HG03066 (cell line): Measurements from ENCODE around the gene GNA12.
"Not testable (repeated sequence)": the region's sequence is repeated elsewhere in the genome, so short reads cannot be mapped to it uniquely, and the experiment has no call there.

Experiments used
- ATAC-seq: cut with Tn5 transposase; IDR thresholded peaks from one replicate; pipeline ENCODE4 v1.9.1; 2021; ENCODE audit warnings: low read depth; ENCODE audit not compliant: unreplicated experiment

Gene GNA12

DNA sequence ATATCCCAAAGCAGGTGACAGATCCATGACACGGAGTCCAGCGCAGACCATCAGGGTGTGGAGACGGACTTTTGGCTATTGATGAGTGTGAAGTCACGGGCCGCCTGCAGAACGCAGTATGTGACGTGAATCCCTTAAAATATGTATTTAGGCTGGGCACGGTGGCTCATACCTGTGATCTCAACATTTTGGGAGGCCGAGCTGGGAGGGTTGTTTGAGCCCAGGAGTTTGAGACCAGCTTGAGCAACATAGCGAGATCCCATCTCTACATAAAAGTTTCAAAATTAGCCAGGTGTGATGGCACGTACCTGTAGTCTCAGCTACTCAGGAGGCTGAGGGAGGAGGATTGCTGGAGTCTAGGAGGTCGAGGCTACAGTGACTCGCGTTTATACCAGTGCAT lies 158.0 kb downstream of the GNA12 start:
- ATAC-seq, result no peak

DNA sequence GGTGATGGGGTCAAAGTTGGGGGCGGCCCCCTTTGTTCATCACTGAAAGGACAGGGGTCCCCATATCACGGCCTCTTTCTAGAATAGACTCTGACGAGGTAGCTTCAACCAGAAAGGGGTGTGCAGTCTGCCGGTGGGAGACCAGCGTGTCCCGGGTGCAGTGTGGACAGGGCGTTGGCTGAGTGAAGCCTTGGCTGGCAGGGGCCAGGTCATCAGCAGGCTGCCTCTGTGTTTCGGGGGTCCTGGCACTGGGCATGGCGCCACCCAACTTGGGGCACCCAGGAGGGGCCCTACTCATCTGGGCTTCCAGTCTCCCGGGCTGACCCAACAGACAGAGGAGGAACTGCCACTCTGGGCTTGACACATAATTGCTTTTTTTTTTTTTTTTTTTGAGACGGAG lies 159.6 kb downstream of the GNA12 start:
- ATAC-seq, result no peak

DNA sequence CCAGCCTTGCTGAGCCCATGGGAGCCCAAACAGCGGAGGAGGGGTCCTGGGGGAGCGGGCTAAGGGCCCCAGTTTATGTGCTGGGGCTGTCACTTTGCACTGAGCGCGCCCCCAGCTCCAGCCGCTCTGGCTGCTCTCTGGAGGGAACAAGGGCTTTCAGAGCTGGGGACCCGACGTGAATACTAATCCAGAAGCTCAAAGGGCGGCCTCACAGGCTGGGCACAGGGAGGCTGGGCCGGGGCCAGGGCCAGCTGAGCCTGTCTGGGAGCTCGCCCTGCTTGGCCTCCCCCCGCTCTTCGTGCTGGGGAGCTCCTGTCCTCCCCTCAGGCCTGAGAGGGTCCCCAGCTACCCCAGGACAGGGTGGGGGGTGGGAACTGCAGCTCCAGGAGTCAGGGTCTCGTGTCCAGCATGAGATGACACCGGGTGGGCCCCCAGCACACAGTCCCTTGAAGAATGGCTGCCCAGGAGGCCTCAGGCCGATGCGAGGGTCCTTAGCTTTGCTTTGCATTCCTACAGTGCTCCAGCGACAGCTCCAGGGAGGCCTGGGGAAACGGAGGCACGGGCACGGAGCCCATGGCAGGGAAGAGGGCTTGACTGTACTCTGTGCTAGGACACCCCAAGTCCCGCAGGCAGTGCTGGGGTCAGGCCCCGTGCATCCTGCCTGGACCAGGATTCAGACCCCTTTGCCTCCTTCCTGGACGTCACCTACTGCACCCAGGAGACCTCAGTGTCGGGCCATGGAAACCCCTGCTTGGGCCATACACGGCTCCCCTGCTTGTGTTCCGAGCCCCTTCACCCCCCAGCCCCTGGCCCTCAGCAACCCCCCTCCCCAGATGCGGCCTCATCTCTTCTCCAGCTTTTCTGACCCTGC lies 161.9 kb downstream of the GNA12 start:
- ATAC-seq, result no peak

DNA sequence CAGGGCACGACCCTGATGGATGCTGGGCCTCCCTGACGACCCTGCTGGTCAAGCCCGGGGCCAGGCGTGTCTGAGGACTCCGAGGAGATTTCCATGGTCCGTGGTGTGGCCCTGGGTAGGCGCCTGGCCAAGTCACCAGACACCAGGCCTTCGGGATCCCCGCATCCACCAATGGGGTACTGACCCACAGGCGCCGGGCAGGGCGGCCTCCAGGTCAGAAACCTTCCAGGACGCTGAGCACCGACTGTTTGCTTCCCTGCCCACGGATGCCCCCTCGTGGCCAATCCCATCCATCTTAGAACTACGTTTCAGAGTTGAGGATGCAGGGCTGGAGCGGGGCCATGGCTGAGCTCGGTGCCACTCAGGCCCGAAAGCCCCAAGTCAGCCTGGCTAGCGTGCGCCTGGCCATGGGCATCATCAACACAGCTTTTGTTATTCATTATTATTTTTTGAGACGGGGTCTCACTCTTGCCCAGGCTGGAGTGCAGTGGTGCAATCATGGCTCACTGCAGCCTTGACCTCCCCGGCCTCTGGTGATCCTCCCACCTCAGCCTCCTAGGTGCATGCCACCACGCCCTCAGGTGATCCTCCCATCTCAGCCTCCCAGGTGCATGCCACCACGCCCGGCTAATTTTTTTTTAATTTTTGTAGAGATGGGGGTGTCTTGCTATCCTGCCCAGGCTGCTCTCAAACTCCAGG lies 163.2 kb downstream of the GNA12 start:
- no peak for ATAC-seq

DNA sequence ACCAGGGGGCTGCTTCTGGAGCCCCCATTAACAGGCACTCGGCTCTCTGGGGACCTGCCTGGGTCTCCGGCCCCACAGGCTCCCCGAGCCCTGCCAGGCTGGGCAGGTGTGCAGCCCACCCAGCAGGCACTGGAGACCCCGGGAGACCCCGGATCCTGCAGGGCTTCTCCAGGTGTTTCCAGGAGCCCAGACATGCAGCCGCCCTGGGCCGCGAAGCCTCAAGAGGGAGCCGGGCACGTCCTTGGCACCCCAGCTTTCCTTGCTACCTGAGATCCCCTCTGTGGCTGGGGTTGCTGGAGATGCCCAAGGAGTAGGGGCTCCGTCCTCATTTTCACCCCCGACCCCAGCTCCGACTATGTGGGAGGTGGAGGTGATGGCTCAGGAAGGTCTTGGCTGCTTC lies 163.9 kb downstream of the GNA12 start:
- ATAC-seq, result no peak

DNA sequence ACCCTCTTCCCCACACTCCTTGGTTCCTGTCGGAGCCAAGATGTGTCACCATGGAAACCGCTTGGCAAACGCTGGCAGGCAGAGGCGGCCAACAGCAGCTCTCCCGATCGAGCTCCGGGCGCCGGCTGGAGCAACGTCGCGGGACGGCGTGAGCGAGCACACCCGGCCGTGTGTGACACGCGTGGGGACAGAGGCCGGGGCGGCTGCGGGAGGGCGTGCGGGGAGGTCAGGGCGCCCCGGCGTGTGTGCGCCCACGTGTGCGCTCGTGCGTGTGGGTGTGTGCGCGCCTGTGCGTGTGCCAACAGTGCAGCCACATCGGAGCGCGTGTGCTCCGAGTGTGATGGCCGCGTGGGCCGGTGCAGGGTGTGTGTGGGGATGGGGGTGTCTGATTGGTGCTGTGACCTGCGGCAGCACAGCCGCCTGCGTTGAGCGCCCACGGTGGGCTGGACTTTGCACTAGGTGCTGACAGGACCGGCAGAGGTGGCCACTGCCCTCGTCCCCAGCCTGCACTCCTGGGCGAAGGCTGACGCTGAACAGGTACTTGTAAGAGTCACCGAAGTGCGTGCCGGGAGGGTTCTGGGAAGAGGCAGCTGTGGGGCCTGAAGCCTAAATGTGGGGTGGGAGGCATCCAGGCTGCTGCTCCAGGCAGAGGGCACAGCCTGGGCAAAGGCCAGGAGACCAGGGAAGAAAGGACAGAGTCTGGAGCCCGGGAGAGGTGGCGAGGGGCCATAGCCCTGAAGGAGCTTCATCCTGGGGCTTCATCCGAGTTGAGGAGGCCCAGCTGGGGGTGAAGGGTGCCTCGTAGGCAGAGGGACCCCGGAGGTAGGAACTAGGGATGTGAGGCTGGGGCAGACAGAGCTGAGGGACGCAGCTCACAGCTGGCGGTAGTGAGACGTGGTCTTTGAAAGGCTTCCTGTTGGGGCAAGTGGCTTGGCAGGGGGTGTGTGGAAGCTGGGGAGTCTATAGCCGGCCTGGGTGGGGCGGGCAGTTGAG lies 164.7 kb downstream of the GNA12 start:
- not testable (repeated sequence) for ATAC-seq

DNA sequence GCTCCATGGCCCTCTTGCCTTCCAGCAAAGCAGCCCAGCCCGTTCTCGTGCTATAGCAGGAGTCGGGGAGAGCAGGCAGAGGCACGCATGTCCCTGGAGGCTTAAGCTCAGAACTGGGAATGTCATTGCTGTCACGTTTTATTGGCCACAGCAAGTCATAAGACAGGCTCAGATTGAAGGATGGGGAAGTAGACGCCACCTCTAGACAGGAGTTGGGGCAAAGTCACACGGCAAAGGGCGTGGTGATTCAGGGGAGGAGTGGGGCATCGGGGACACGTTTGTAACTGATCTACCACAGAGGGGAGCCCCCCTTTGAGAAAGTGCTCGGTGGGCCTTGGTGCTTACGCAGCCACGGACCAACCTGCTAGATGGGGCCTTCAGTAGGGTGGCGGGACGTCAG lies 165.7 kb downstream of the GNA12 start:
- ATAC-seq, result not testable (repeated sequence)
